ENCODE measurements around the gene DMAP1. TPM values are rescaled to one million over a fixed set of nuclear protein-coding genes. Genes with fewer than 3 reads are reported as not detected.

DMAP1 gene
- total and polyA plus RNA-seq, 2 experiments from 2014 or later: 32.6 to 40.0 TPM

DNA sequence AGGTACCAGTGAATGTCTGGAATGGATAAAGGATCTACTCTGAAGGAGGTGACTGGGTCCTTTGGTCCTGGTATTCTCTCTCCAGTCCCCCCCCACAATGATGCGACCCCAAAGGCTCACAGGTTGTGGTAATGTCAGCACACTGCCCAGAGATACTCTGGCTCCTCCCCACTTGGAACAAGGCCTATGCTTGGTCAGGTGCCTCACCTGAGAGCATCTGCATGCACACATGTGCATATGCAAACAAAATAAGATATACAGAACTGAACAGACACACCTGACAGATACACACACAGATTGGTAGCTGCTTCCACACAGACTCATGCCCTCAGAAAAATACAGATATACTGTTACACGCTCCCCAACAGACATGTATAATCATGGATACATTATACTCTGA lies 33.5 kb downstream of the DMAP1 start (continued):
- TF ChIP-seq, protein P1, sequence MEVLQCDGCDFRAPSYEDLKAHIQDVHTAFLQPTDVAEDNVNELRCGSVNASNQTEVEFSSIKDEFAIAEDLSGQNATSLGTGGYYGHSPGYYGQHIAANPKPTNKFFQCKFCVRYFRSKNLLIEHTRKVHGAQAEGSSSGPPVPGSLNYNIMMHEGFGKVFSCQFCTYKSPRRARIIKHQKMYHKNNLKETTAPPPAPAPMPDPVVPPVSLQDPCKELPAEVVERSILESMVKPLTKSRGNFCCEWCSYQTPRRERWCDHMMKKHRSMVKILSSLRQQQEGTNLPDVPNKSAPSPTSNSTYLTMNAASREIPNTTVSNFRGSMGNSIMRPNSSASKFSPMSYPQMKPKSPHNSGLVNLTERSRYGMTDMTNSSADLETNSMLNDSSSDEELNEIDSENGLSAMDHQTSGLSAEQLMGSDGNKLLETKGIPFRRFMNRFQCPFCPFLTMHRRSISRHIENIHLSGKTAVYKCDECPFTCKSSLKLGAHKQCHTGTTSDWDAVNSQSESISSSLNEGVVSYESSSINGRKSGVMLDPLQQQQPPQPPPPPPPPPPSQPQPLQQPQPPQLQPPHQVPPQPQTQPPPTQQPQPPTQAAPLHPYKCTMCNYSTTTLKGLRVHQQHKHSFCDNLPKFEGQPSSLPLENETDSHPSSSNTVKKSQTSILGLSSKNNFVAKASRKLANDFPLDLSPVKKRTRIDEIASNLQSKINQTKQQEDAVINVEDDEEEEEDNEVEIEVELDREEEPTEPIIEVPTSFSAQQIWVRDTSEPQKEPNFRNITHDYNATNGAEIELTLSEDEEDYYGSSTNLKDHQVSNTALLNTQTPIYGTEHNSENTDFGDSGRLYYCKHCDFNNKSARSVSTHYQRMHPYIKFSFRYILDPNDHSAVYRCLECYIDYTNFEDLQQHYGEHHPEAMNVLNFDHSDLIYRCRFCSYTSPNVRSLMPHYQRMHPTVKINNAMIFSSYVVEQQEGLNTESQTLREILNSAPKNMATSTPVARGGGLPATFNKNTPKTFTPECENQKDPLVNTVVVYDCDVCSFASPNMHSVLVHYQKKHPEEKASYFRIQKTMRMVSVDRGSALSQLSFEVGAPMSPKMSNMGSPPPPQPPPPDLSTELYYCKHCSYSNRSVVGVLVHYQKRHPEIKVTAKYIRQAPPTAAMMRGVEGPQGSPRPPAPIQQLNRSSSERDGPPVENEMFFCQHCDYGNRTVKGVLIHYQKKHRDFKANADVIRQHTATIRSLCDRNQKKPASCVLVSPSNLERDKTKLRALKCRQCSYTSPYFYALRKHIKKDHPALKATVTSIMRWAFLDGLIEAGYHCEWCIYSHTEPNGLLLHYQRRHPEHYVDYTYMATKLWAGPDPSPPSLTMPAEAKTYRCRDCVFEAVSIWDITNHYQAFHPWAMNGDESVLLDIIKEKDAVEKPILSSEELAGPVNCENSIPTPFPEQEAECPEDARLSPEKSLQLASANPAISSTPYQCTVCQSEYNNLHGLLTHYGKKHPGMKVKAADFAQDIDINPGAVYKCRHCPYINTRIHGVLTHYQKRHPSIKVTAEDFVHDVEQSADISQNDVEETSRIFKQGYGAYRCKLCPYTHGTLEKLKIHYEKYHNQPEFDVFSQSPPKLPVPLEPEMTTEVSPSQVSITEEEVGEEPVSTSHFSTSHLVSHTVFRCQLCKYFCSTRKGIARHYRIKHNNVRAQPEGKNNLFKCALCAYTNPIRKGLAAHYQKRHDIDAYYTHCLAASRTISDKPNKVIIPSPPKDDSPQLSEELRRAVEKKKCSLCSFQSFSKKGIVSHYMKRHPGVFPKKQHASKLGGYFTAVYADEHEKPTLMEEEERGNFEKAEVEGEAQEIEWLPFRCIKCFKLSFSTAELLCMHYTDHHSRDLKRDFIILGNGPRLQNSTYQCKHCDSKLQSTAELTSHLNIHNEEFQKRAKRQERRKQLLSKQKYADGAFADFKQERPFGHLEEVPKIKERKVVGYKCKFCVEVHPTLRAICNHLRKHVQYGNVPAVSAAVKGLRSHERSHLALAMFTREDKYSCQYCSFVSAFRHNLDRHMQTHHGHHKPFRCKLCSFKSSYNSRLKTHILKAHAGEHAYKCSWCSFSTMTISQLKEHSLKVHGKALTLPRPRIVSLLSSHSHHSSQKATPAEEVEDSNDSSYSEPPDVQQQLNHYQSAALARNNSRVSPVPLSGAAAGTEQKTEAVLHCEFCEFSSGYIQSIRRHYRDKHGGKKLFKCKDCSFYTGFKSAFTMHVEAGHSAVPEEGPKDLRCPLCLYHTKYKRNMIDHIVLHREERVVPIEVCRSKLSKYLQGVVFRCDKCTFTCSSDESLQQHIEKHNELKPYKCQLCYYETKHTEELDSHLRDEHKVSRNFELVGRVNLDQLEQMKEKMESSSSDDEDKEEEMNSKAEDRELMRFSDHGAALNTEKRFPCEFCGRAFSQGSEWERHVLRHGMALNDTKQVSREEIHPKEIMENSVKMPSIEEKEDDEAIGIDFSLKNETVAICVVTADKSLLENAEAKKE (CRISPR knock-in tag; IDR thresholded peaks at IDR 0.05): no peak
- no peak for TF ChIP-seq EZH2 (IDR thresholded peaks at IDR 0.05; ENCODE audit: low read depth, unreplicated experiment)

DNA sequence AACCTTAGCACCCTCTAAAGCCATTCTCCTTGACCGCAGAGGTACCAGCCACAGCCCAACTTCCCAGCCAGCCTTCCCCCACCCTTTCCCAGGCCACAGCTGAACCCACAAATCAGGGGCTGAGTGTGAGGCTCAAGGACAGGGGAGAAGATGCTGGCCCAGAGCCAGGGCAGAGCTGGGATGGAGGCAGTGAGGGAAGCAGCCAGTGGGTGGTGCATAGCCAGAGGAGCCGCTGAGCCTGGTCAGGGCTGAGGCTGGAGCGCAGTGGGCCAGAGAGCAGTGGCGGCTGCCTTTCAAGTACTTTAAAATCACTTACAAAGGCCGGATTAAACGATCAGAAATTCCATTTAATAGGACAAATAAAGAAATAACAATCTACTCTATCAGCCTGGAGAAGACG lies 36.3 kb downstream of the DMAP1 start:
- ATAC-seq (peak; percentile 90), DNase-seq (ENCODE audit: low spot score) (peak; percentile 38)
- peaks cover 3% of the 10 kb centered on the region; the same call in 1 of the 2 replicates for H4K20me1 ChIP-seq (replicated peaks; ENCODE audit: insufficient read depth)
- peaks cover 10% of the 10 kb centered on the region for H3K27me3 Mint-ChIP-seq (ENCODE audit: insufficient read depth, low read depth, poor library complexity)
- peaks cover 15% of the 10 kb centered on the region for H3K4me1 Mint-ChIP-seq
- no peak overlapping the region for H3K27ac Mint-ChIP-seq
- no peaks in the 10 kb centered on the region for H3K9me2 ChIP-seq (ENCODE audit: insufficient read depth)
- H3K4me3 ChIP-seq: no peak overlapping the region
- H3K27ac ChIP-seq (ENCODE audit: low read depth): no peak overlapping the region
- H3K4me1 ChIP-seq (ENCODE audit: insufficient read depth): no peaks in the 10 kb centered on the region
- no peaks in the 10 kb centered on the region for H3F3A ChIP-seq (replicated peaks; ENCODE audit: low read depth)
- H3K36me3 ChIP-seq (ENCODE audit: insufficient read depth): no peaks in the 10 kb centered on the region
- H3K9me3 Mint-ChIP-seq: no peaks in the 10 kb centered on the region
- no peak overlapping the region for H3K4me2 ChIP-seq
- TF ChIP-seq, protein P2, sequence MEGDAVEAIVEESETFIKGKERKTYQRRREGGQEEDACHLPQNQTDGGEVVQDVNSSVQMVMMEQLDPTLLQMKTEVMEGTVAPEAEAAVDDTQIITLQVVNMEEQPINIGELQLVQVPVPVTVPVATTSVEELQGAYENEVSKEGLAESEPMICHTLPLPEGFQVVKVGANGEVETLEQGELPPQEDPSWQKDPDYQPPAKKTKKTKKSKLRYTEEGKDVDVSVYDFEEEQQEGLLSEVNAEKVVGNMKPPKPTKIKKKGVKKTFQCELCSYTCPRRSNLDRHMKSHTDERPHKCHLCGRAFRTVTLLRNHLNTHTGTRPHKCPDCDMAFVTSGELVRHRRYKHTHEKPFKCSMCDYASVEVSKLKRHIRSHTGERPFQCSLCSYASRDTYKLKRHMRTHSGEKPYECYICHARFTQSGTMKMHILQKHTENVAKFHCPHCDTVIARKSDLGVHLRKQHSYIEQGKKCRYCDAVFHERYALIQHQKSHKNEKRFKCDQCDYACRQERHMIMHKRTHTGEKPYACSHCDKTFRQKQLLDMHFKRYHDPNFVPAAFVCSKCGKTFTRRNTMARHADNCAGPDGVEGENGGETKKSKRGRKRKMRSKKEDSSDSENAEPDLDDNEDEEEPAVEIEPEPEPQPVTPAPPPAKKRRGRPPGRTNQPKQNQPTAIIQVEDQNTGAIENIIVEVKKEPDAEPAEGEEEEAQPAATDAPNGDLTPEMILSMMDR (conservative IDR thresholded peaks at IDR 0.05; ENCODE audit: low read depth in 2 of 2): peak in 1 of 2 experiments; percentile 34; a peak in 2 of 4 replicates
- TF ChIP-seq POLR2AphosphoS5 (IDR thresholded peaks at IDR 0.05; ENCODE audit: low read depth): no peak
- H3K4me3 Mint-ChIP-seq: no peak overlapping the region
- peaks cover 3% of the 10 kb centered on the region; the same call in 1 of the 3 replicates for H3K36me3 Mint-ChIP-seq (ENCODE audit: low read depth)
- no peaks in the 10 kb centered on the region for H3K27me3 ChIP-seq (ENCODE audit: insufficient read depth)
- H2AFZ ChIP-seq: no peak overlapping the region
- no peaks in the 10 kb centered on the region for H3K79me2 ChIP-seq (replicated peaks; ENCODE audit: insufficient read depth)

Data from GM23338 (cell line).